BLaER1 treated with 17β-estradiol and CSF1 and Interleukin-3, amounts not matched to agents 10 nM and 100 nM (cell line): ENCODE data around the gene NUAK1.

Experiments
- H3K27ac ChIP-seq, 11 experiments: shearing (Covaris generic); formaldehyde crosslinking; 2 replicates each; pipeline ENCODE4 v1.8.1; 2022
- H3K27me3 ChIP-seq, 11 experiments: shearing (Covaris generic); formaldehyde crosslinking; 2 replicates each; pipeline ENCODE4 v1.8.1; 2022
- H3K36me3 ChIP-seq, 11 experiments: shearing (Covaris generic); formaldehyde crosslinking; 2 replicates each; pipeline ENCODE4 v1.8.1; 2022
- H3K4me1 ChIP-seq, 10 experiments: shearing (Covaris generic); formaldehyde crosslinking; 2 replicates each; pipeline ENCODE4 v1.8.1; 2022
- H3K4me2 ChIP-seq, 11 experiments: shearing (Covaris generic); formaldehyde crosslinking; 2 replicates each; pipeline ENCODE4 v1.8.1; 2022
- H3K4me3 ChIP-seq, 10 experiments: shearing (Covaris generic); formaldehyde crosslinking; 2 replicates each; pipeline ENCODE4 v1.8.1; 2022
- H3K9ac ChIP-seq, 11 experiments: shearing (Covaris generic); formaldehyde crosslinking; 2 replicates each; pipeline ENCODE4 v1.8.1; 2022
- H3K9me3 ChIP-seq, 11 experiments: shearing (Covaris generic); formaldehyde crosslinking; replicated peaks in 1 of 11; 2 replicates each; pipeline ENCODE4 v1.8.1; 2022
- H4K20me1 ChIP-seq, 11 experiments: shearing (Covaris generic); formaldehyde crosslinking; 2 replicates each; pipeline ENCODE4 v1.8.1; 2022
- Cebpa-rat ChIP-seq, 11 experiments: shearing (Covaris generic); IDR thresholded peaks; 2 replicates each; pipeline ENCODE4 v1.8.1; 2022

The NUAK1 gene

GRCh38 chr12:106141452-106141851 lies 2.7 kb upstream of the NUAK1 start:
- Histone ChIP-seq H3K4me3 (no peak overlapping the region), H3K27me3 (peaks cover 18 to 41% (median 28%) of the 10 kb centered on the region in 11 experiments), H3K27ac (no peak overlapping the region), H4K20me1 (peaks cover 0 to 11% (median 0%) of the 10 kb centered on the region in 11 experiments; a peak in 2 of 22 replicates), H3K4me1 (peaks cover 21 to 47% (median 35%) of the 10 kb centered on the region in 10 experiments), H3K4me2 (peak overlapping the region in 3 of 11 experiments; percentile 91 to 98 (median 97); a peak in 4 of 22 replicates), H3K9me3 (no peaks in the 10 kb centered on the region), H3K36me3 (no peaks in the 10 kb centered on the region), H3K9ac (no peak overlapping the region)
- no peak for TF ChIP-seq Cebpa-rat (IDR thresholded peaks at IDR 0.05)

DNA sequence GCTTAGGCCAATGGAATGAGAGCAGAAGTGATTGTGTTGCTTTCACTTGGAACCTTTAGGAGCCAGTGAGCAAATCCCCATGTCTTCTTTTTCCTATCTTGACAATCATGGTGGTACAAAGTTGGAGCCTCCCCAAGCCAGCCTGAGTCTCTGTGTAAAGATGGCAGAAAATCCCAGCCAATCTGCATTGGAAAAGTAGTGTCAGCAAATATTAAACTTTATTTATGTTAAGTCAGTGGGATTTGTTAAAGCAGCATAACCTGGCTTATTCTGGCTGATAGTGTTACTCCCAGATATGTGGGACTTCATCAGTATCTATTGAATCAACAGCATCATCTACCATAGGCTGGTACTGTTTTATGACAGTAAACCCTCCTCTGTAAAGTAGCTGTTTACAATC lies 2.2 kb upstream of the NUAK1 start:
- Histone ChIP-seq H3K4me3 (peak overlapping the region in 1 of 10 experiments; percentile 85; a peak in 1 of 20 replicates), H3K27me3 (peaks cover 18 to 43% (median 30%) of the 10 kb centered on the region in 11 experiments), H3K9me3 (no peaks in the 10 kb centered on the region), H3K4me2 (peak overlapping the region; percentile 11 to 98 (median 96); a peak in 18 of 22 replicates), H4K20me1 (peaks cover 0 to 11% (median 0%) of the 10 kb centered on the region in 11 experiments; a peak in 2 of 22 replicates), H3K4me1 (peaks cover 25 to 51% (median 40%) of the 10 kb centered on the region in 10 experiments), H3K9ac (no peak overlapping the region), H3K27ac (no peak overlapping the region), H3K36me3 (no peaks in the 10 kb centered on the region)
- TF ChIP-seq Cebpa-rat (IDR thresholded peaks at IDR 0.05) = no peak

- Histone ChIP-seq H3K27me3 (peaks cover 18 to 47% (median 30%) of the 10 kb centered on the region in 11 experiments), H3K9me3 (no peaks in the 10 kb centered on the region), H3K36me3 (no peaks in the 10 kb centered on the region), H3K4me3 (peak overlapping the region; percentile 68 to 85 (median 77)), H3K27ac (peak overlapping the region in 10 of 11 experiments; percentile 88 to 98 (median 94); a peak in 19 of 22 replicates), H3K4me1 (peaks cover 31 to 55% (median 45%) of the 10 kb centered on the region in 10 experiments), H3K9ac (peak overlapping the region; percentile 87 to 97 (median 94); a peak in 21 of 22 replicates), H3K4me2 (peak overlapping the region; percentile 85 to 98 (median 97)), H4K20me1 (peaks cover 0 to 11% (median 0%) of the 10 kb centered on the region in 11 experiments; a peak in 2 of 22 replicates)
- no peak for TF ChIP-seq Cebpa-rat (IDR thresholded peaks at IDR 0.05)
Measured at GRCh38 chr12:106140223-106140986, 1.7 kb upstream of the NUAK1 start.

DNA sequence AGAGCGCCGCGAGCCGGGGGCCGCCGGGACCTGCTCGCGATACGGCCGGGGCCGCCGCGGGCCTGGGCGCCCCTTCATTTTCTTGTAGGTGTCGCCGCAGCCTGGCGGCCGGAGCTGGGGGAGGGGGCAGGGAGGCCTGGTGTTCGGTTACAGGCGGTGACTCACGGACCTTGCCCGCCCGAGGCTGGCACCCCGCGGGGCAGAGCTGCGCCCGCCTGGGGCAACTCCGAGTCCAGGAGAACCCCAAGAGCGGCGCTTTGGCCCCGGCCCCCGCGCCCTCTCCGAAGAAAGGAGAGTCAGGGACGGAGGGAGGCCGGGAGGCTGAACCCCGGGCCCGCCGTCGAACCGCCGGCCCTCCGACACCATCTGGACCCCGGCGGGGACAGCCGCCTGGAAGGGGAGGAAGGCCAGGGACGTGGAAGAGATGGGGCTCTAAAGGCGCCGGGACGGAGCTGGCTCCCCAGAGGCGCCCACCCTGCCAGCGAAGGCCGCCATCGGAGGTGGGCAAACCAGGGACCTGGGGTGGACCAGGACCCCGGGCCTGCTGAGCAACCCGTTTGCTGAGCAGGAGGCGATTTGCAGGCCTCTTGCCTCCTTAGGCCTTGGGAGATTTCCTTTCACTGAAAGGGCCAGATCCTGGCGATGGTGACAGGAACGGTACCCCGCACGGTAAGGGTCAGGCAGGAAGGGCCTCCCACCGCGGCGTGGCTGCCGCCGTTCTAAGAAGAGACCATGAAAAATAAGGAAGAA lies 843 bp upstream of the NUAK1 start:
- H3K4me2 ChIP-seq = peak overlapping the region; percentile 85 to 98 (median 97)

DNA sequence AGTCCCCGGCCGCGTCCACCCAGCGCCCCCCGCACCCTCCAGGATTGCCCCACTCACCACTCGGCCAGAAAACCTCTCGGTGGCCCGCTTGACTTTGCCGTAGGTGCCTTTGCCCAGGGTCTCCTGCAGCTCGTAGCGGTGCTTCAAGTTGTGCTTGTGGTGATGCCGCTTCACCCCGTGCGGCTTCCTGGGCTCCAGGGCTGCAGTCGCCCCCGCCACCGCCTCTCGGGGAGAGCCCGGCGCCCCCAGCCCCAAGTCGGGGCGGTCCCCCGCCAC lies 459 bp downstream of the NUAK1 start:
- peak overlapping the region; percentile 87 to 97 (median 94) for H3K9ac ChIP-seq
- peaks cover 29 to 65% (median 40%) of the 10 kb centered on the region in 10 experiments for H3K4me1 ChIP-seq
- H3K36me3 ChIP-seq = no peaks in the 10 kb centered on the region
- peaks cover 0 to 11% (median 0%) of the 10 kb centered on the region in 11 experiments; a peak in 1 of 22 replicates for H4K20me1 ChIP-seq
- TF ChIP-seq Cebpa-rat (IDR thresholded peaks at IDR 0.05) = no peak
- H3K27me3 ChIP-seq = peaks cover 18 to 52% (median 30%) of the 10 kb centered on the region in 11 experiments
- peak overlapping the region; percentile 85 to 98 (median 97) for H3K4me2 ChIP-seq
- H3K4me3 ChIP-seq = peak overlapping the region; percentile 68 to 85 (median 77)
- H3K9me3 ChIP-seq = no peaks in the 10 kb centered on the region
- peak overlapping the region in 10 of 11 experiments; percentile 46 to 98 (median 93); a peak in 16 of 22 replicates for H3K27ac ChIP-seq

More for the DNA sequence above, 843 bp upstream of the NUAK1 start:
- Histone ChIP-seq H4K20me1 (peaks cover 0 to 11% (median 0%) of the 10 kb centered on the region in 11 experiments; a peak in 2 of 22 replicates), H3K36me3 (no peaks in the 10 kb centered on the region), H3K27me3 (peaks cover 18 to 52% (median 30%) of the 10 kb centered on the region in 11 experiments), H3K27ac (peak overlapping the region; percentile 86 to 98 (median 94)), H3K4me1 (peaks cover 35 to 61% (median 49%) of the 10 kb centered on the region in 10 experiments), H3K4me3 (peak overlapping the region; percentile 68 to 85 (median 77)), H3K9ac (peak overlapping the region; percentile 87 to 97 (median 94)), H3K9me3 (no peaks in the 10 kb centered on the region)
- no peak for TF ChIP-seq Cebpa-rat (IDR thresholded peaks at IDR 0.05)

DNA sequence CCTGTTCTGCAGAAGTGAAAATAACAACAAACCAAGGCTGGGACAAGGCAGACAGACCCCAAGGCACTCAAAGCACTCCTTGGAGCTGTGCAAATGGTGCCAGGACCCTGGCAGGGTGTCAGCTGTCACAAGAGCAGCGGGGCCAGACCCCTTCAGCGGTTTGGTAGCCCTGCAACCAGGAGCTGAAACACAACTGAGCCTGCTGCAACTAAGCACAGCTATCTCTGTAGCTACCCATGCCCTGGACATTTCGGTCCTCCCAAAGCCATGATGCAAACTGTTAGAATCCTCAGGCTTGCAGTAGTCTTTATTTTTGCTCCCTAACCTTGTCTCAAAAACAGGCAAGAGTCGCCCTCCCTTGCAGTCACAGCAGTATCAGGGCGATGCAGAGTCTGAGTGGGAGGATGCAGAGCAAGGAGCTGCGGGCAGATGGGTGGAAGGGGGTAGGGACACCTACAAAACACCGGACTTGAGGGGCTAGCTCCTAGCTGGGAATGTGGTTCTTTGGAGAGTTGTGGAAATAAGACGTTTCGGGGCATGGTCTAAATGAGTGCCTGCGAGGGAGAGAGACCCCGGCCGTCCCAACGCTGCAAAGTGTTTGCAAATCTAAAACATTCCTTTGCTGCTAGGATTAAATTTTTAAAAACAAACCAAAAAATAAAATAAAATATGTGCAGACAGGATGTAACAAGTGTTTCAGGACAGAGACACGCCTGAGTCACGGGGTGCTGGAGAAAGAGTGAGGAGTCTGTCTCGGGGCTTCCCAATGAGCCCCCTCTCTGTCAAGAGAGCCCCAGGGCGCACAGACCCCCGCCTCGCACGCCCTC lies 1.0 kb downstream of the NUAK1 start:
- Histone ChIP-seq H3K27ac (peak overlapping the region in 2 of 11 experiments; percentile 46 to 98; a peak in 2 of 22 replicates), H3K4me1 (peaks cover 29 to 64% (median 40%) of the 10 kb centered on the region in 10 experiments), H3K9ac (peak overlapping the region in 9 of 11 experiments; percentile 87 to 97 (median 94); a peak in 13 of 22 replicates), H3K27me3 (peaks cover 18 to 52% (median 30%) of the 10 kb centered on the region in 11 experiments), H3K36me3 (no peaks in the 10 kb centered on the region), H3K4me3 (peak overlapping the region; percentile 68 to 85 (median 77)), H3K4me2 (peak overlapping the region; percentile 85 to 98 (median 97)), H3K9me3 (no peaks in the 10 kb centered on the region), H4K20me1 (peaks cover 0 to 11% (median 0%) of the 10 kb centered on the region in 11 experiments; a peak in 1 of 22 replicates)
- TF ChIP-seq Cebpa-rat (IDR thresholded peaks at IDR 0.05) = no peak

- Histone ChIP-seq H3K36me3 (no peaks in the 10 kb centered on the region), H3K4me1 (peaks cover 29 to 54% (median 40%) of the 10 kb centered on the region in 10 experiments), H3K4me3 (no peak overlapping the region), H3K9ac (peak overlapping the region in 3 of 11 experiments; percentile 21 to 31 (median 25); a peak in 3 of 22 replicates), H3K4me2 (peak overlapping the region; percentile 42 to 71 (median 66); a peak in 21 of 22 replicates), H3K9me3 (no peaks in the 10 kb centered on the region), H4K20me1 (peaks cover 0 to 11% (median 0%) of the 10 kb centered on the region in 11 experiments; a peak in 1 of 22 replicates), H3K27ac (no peak overlapping the region), H3K27me3 (peaks cover 18 to 52% (median 30%) of the 10 kb centered on the region in 11 experiments)
- TF ChIP-seq Cebpa-rat (IDR thresholded peaks at IDR 0.05) = no peak
Measured at GRCh38 chr12:106136263-106136662, 2.5 kb downstream of the NUAK1 start.

GRCh38 chr12:106135781-106136180 lies 3.0 kb downstream of the NUAK1 start:
- no peak overlapping the region for H3K4me3 ChIP-seq
- peaks cover 0 to 11% (median 0%) of the 10 kb centered on the region in 11 experiments; a peak in 1 of 22 replicates for H4K20me1 ChIP-seq
- no peak for TF ChIP-seq Cebpa-rat (IDR thresholded peaks at IDR 0.05)
- no peak overlapping the region; a peak in 2 of 22 replicates for H3K9ac ChIP-seq
- no peaks in the 10 kb centered on the region for H3K9me3 ChIP-seq
- peaks cover 26 to 49% (median 38%) of the 10 kb centered on the region in 10 experiments for H3K4me1 ChIP-seq
- peak overlapping the region; percentile 23 to 71 (median 59); a peak in 21 of 22 replicates for H3K4me2 ChIP-seq
- no peak overlapping the region for H3K27ac ChIP-seq
- H3K27me3 ChIP-seq = peaks cover 18 to 52% (median 30%) of the 10 kb centered on the region in 11 experiments
- H3K36me3 ChIP-seq = no peaks in the 10 kb centered on the region
